ENCODE measurements around the gene NKX1-1.
"Not testable (repeated sequence)": the region's sequence is repeated elsewhere in the genome, so short reads cannot be mapped to it uniquely, and the experiment has no call there.

Gene NKX1-1

GRCh38 chr4:1403591-1404572 lies 2.4 kb downstream of the NKX1-1 start:
- DNase-seq: no peak

GRCh38 chr4:1403177-1403583 lies 3.1 kb downstream of the NKX1-1 start:
- no peak for DNase-seq

- no peak for DNase-seq
Observed at GRCh38 chr4:1402516-1403091, 3.6 kb downstream of the NKX1-1 start.

GRCh38 chr4:1402021-1402515 lies 4.2 kb downstream of the NKX1-1 start:
- no peak for DNase-seq

GRCh38 chr4:1401409-1402020 lies 4.7 kb downstream of the NKX1-1 start:
- no peak for DNase-seq

- DNase-seq: no peak
Observed at GRCh38 chr4:1400831-1401408, 5.3 kb downstream of the NKX1-1 start.

- no peak for DNase-seq
Observed at GRCh38 chr4:1400191-1400805, 5.9 kb downstream of the NKX1-1 start.

GRCh38 chr4:1399508-1400190 lies 6.6 kb downstream of the NKX1-1 start:
- no peak for DNase-seq

- DNase-seq: no peak
Observed at GRCh38 chr4:1398681-1399507, 7.3 kb downstream of the NKX1-1 start.

- no peak for DNase-seq
Observed at GRCh38 chr4:1396806-1397455, 9.3 kb downstream of the NKX1-1 start.

GRCh38 chr4:1395941-1396805 lies 10.1 kb downstream of the NKX1-1 start:
- no peak for DNase-seq

- not testable (repeated sequence) for DNase-seq
Observed at GRCh38 chr4:1395389-1395820, 10.8 kb downstream of the NKX1-1 start.

- DNase-seq: not testable (repeated sequence)
Observed at GRCh38 chr4:1394554-1395388, 11.5 kb downstream of the NKX1-1 start.

- no peak for DNase-seq
Observed at GRCh38 chr4:1393866-1394265, 12.4 kb downstream of the NKX1-1 start.

- DNase-seq: not testable (repeated sequence)
Observed at GRCh38 chr4:1393363-1393762, 12.9 kb downstream of the NKX1-1 start.

GRCh38 chr4:1385373-1386340 lies 20.6 kb downstream of the NKX1-1 start:
- DNase-seq: no peak

- no peak for DNase-seq
Observed at GRCh38 chr4:1384675-1385372, 21.4 kb downstream of the NKX1-1 start.
